DMS53 treated with DMSO at 0.1 percent for 48 hours (cell line): ENCODE results near the gene ODF4.
"Not testable (repeated sequence)": the region's sequence is repeated elsewhere in the genome, so short reads cannot be mapped to it uniquely, and the experiment has no call there.

Source experiments
- DNase-seq: peaks from one replicate; lab custom pipeline; 2025; ENCODE audit not compliant: unreplicated experiment; lab: John Stamatoyannopoulos, UW

Gene ODF4

GRCh38 chr17:8366231-8366630 lies 26.6 kb downstream of the ODF4 start:
- no peak for DNase-seq

- no peak for DNase-seq
Measured at GRCh38 chr17:8368193-8368592, 28.6 kb downstream of the ODF4 start.

- no peak for DNase-seq
Measured at GRCh38 chr17:8369944-8370343, 30.3 kb downstream of the ODF4 start.

- no peak for DNase-seq
Measured at GRCh38 chr17:8371786-8372185, 32.1 kb downstream of the ODF4 start.

- DNase-seq = no peak
Measured at GRCh38 chr17:8372422-8372821, 32.8 kb downstream of the ODF4 start.

- DNase-seq = not testable (repeated sequence)
Measured at GRCh38 chr17:8373856-8374255, 34.2 kb downstream of the ODF4 start.

GRCh38 chr17:8375738-8376259 lies 36.2 kb downstream of the ODF4 start:
- peak; percentile 54 for DNase-seq

GRCh38 chr17:8376271-8377067 lies 36.8 kb downstream of the ODF4 start, which contains the start of gene KRABD2:
Gene KRABD2 (minus strand): TSS chr17:8376704.
- peak; percentile 96 for DNase-seq

GRCh38 chr17:8377422-8377821 lies 37.8 kb downstream of the ODF4 start:
- DNase-seq = no peak

GRCh38 chr17:8378117-8378516 lies 38.5 kb downstream of the ODF4 start:
- not testable (repeated sequence) for DNase-seq

GRCh38 chr17:8380049-8380448 lies 40.4 kb downstream of the ODF4 start:
- DNase-seq = no peak

- no peak for DNase-seq
Measured at GRCh38 chr17:8382052-8382879, 42.6 kb downstream of the ODF4 start.

- DNase-seq = no peak
Measured at GRCh38 chr17:8382880-8383142, 43.2 kb downstream of the ODF4 start.

- DNase-seq = peak; percentile 99
Measured at GRCh38 chr17:8383143-8383822, 43.6 kb downstream of the ODF4 start, which contains the start of gene RPL26. Gene RPL26 (minus strand): TSS chr17:8383193. CDS start chr17:8382310, 883 bp downstream.

- no peak for DNase-seq
Measured at GRCh38 chr17:8384801-8385378, 45.2 kb downstream of the ODF4 start.

GRCh38 chr17:8386841-8387240 lies 47.2 kb downstream of the ODF4 start:
- no peak for DNase-seq

- DNase-seq = no peak
Measured at GRCh38 chr17:8387914-8388651, 48.4 kb downstream of the ODF4 start.

- DNase-seq = no peak
Measured at GRCh38 chr17:8391711-8392110, 52.1 kb downstream of the ODF4 start.

GRCh38 chr17:8392274-8392673 lies 52.6 kb downstream of the ODF4 start:
- DNase-seq = no peak

- DNase-seq = no peak
Measured at GRCh38 chr17:8392674-8393469, 53.2 kb downstream of the ODF4 start.
